ENCODE measurements around the gene NOD1.
"Not testable (repeated sequence)": the region's sequence is repeated elsewhere in the genome, so short reads cannot be mapped to it uniquely, and the experiment has no call there.

DNA sequence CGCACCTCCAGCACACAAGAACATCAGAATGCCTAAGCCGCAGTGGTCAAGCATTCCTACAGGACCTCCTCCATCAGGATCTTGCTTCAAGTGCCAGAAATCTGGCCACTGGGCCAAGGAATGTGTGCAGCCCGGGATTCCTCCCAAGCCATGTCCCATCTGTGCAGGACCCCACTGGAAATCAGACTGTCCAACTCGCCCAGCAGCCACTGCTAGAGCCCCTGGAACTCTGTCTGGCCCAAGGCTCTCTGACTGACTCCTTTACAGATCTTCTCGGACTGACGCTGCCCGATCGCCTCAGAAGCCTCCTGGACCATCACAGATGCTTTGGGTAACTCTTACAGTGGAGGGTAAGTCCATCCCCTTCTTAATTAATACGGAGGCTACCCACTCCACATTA is 2.8 kb upstream of the NOD1 start:
- TF ChIP-seq, protein P1, sequence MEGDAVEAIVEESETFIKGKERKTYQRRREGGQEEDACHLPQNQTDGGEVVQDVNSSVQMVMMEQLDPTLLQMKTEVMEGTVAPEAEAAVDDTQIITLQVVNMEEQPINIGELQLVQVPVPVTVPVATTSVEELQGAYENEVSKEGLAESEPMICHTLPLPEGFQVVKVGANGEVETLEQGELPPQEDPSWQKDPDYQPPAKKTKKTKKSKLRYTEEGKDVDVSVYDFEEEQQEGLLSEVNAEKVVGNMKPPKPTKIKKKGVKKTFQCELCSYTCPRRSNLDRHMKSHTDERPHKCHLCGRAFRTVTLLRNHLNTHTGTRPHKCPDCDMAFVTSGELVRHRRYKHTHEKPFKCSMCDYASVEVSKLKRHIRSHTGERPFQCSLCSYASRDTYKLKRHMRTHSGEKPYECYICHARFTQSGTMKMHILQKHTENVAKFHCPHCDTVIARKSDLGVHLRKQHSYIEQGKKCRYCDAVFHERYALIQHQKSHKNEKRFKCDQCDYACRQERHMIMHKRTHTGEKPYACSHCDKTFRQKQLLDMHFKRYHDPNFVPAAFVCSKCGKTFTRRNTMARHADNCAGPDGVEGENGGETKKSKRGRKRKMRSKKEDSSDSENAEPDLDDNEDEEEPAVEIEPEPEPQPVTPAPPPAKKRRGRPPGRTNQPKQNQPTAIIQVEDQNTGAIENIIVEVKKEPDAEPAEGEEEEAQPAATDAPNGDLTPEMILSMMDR (IDR thresholded peaks at IDR 0.05): not testable (repeated sequence)
- TF ChIP-seq POLR2AphosphoS5 (IDR thresholded peaks at IDR 0.05; ENCODE audit: insufficient read depth in 1 of 2, low read depth in 1 of 2); POLR2A (IDR thresholded peaks at IDR 0.05): not testable (repeated sequence)
